ENCODE data around the gene TSPYL1.

Gene TSPYL1

GRCh38 chr6:116278481-116278829, 1.3 kb downstream of the TSPYL1 start:
- Histone ChIP-seq H3K4me1 (ENCODE audit: insufficient read depth, low read length) (peaks cover 46% of the 10 kb centered on the region), H3K9me3 (ENCODE audit: low read length) (no peaks in the 10 kb centered on the region), H3K9ac (ENCODE audit: low read length) (peak overlapping the region; percentile 83), H3K36me3 (ENCODE audit: insufficient read depth, low read length) (peaks cover 10% of the 10 kb centered on the region), H3K4me3 (ENCODE audit: low read depth in 1 of 2, low read length in 2 of 2) (peak overlapping the region; percentile 67 to 97), H3K27me3 (ENCODE audit: control insufficient read depth in 1 of 2, insufficient read depth in 2 of 2, low read length in 2 of 2) (no peaks in the 10 kb centered on the region), H3K27ac (ENCODE audit: low read depth, low read length) (peak overlapping the region; percentile 98)

DNA sequence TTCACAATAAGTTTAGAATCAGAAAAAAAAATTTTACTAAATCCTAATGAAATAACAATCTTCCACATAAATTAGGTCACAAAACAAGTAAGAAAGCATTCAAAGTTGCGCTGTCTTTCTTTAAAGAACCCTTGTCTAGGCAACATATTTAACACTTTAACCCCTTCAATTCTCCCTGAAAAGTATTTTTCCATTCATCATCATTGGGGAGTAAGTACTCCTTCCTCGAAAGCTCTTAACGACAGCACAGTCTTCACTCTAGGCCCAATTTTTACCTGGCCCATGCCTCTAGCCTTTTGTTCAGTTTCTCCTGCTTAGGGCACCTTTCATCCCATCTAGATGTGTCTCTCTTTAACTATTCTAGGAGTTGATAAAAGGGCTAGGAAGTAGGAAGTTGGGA, 2.6 kb downstream of the TSPYL1 start:
- Histone ChIP-seq H3K27me3 (ENCODE audit: control insufficient read depth in 1 of 2, insufficient read depth in 2 of 2, low read length in 2 of 2) (no peaks in the 10 kb centered on the region), H3K9me3 (ENCODE audit: low read length) (no peaks in the 10 kb centered on the region), H3K36me3 (ENCODE audit: insufficient read depth, low read length) (peaks cover 22% of the 10 kb centered on the region), H3K4me1 (ENCODE audit: insufficient read depth, low read length) (peaks cover 52% of the 10 kb centered on the region), H3K9ac (ENCODE audit: low read length) (peak overlapping the region; percentile 83), H3K27ac (ENCODE audit: low read depth, low read length) (no peak overlapping the region), H3K4me3 (ENCODE audit: low read depth in 1 of 2, low read length in 2 of 2) (peak overlapping the region; percentile 53 to 67)

- peaks cover 23% of the 10 kb centered on the region for H3K4me1 ChIP-seq (ENCODE audit: insufficient read depth, low read length)
- H3K27me3 ChIP-seq (ENCODE audit: control insufficient read depth in 1 of 2, insufficient read depth in 2 of 2, low read length in 2 of 2) = no peaks in the 10 kb centered on the region
- H3K9me3 ChIP-seq (ENCODE audit: low read length) = no peaks in the 10 kb centered on the region
- no peak overlapping the region for H3K9ac ChIP-seq (ENCODE audit: low read length)
- H3K4me3 ChIP-seq (ENCODE audit: low read depth in 1 of 2, low read length in 2 of 2) = no peak overlapping the region
- no peak overlapping the region for H3K27ac ChIP-seq (ENCODE audit: low read depth, low read length)
- peaks cover 14% of the 10 kb centered on the region for H3K36me3 ChIP-seq (ENCODE audit: insufficient read depth, low read length)
Observed at GRCh38 chr6:116271149-116271708, 8.5 kb downstream of the TSPYL1 start.

GRCh38 chr6:116268589-116269293, 11.0 kb downstream of the TSPYL1 start:
- H3K9ac ChIP-seq (ENCODE audit: low read length) = no peak overlapping the region
- no peaks in the 10 kb centered on the region for H3K27me3 ChIP-seq (ENCODE audit: control insufficient read depth in 1 of 2, insufficient read depth in 2 of 2, low read length in 2 of 2)
- H3K36me3 ChIP-seq (ENCODE audit: insufficient read depth, low read length) = peaks cover 14% of the 10 kb centered on the region
- H3K27ac ChIP-seq (ENCODE audit: low read depth, low read length) = no peak overlapping the region
- no peak overlapping the region for H3K4me3 ChIP-seq (ENCODE audit: low read depth in 1 of 2, low read length in 2 of 2)
- no peaks in the 10 kb centered on the region for H3K9me3 ChIP-seq (ENCODE audit: low read length)
- H3K4me1 ChIP-seq (ENCODE audit: insufficient read depth, low read length) = peaks cover 8% of the 10 kb centered on the region

DNA sequence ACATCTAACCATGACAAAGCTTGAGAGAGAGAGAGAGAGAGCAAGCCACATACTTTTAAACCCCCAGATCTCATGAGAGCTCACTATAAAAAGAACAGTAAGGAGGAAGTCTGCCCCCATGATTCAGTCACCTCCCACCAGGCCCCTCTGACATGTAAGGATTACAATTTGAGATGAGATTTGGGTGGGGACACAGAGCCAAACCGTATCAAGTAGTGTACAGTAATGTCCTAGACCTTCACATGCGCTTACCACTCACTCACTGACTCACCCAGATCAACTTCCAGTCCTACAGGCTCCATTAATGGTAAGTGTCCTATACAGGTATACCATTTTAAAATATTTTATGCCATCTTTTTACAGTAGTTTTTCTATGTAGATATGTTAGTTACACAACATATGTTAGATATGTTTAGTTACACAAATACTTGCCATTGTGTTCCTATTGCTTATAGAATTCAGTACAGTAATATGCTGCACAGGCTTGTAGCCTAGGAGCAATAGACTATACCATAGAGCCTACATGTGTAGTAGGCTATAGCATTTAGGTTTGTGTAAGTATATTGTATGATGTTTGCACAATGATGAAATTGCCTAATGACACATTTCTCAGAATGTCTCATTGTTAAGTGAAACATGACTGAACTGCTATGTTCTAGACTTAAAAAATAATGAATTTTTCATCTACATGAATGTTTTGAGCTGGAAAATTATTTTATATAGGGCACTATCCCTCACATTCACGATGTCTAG, 11.7 kb downstream of the TSPYL1 start:
- peaks cover 8% of the 10 kb centered on the region for H3K4me1 ChIP-seq (ENCODE audit: insufficient read depth, low read length)
- H3K27me3 ChIP-seq (ENCODE audit: control insufficient read depth in 1 of 2, insufficient read depth in 2 of 2, low read length in 2 of 2) = no peaks in the 10 kb centered on the region
- peaks cover 7% of the 10 kb centered on the region for H3K36me3 ChIP-seq (ENCODE audit: insufficient read depth, low read length)
- no peak overlapping the region for H3K27ac ChIP-seq (ENCODE audit: low read depth, low read length)
- no peak overlapping the region for H3K4me3 ChIP-seq (ENCODE audit: low read depth in 1 of 2, low read length in 2 of 2)
- H3K9ac ChIP-seq (ENCODE audit: low read length) = no peak overlapping the region
- H3K9me3 ChIP-seq (ENCODE audit: low read length) = no peaks in the 10 kb centered on the region

DNA sequence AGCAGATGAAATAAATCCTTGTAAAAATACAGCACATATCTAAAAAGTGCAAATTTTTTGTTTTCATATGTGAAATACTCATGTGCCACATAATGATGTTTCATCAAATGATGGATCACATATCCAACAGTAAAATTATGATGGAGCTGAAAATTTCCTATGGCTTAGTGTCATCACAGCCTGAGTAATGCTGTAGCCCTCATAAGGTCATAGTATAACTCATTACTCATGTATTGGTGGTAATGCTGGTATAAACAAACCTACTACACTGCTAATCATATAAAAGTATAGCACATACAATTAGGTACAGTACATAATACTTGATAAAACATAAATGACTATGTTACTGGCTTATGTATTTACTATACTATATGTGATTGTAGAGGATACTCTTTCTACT, 12.9 kb downstream of the TSPYL1 start:
- Histone ChIP-seq H3K27me3 (ENCODE audit: control insufficient read depth in 1 of 2, insufficient read depth in 2 of 2, low read length in 2 of 2) (no peaks in the 10 kb centered on the region), H3K4me3 (ENCODE audit: low read depth in 1 of 2, low read length in 2 of 2) (no peak overlapping the region), H3K27ac (ENCODE audit: low read depth, low read length) (no peak overlapping the region), H3K36me3 (ENCODE audit: insufficient read depth, low read length) (no peaks in the 10 kb centered on the region), H3K9me3 (ENCODE audit: low read length) (no peaks in the 10 kb centered on the region), H3K9ac (ENCODE audit: low read length) (no peak overlapping the region), H3K4me1 (ENCODE audit: insufficient read depth, low read length) (no peaks in the 10 kb centered on the region)

DNA sequence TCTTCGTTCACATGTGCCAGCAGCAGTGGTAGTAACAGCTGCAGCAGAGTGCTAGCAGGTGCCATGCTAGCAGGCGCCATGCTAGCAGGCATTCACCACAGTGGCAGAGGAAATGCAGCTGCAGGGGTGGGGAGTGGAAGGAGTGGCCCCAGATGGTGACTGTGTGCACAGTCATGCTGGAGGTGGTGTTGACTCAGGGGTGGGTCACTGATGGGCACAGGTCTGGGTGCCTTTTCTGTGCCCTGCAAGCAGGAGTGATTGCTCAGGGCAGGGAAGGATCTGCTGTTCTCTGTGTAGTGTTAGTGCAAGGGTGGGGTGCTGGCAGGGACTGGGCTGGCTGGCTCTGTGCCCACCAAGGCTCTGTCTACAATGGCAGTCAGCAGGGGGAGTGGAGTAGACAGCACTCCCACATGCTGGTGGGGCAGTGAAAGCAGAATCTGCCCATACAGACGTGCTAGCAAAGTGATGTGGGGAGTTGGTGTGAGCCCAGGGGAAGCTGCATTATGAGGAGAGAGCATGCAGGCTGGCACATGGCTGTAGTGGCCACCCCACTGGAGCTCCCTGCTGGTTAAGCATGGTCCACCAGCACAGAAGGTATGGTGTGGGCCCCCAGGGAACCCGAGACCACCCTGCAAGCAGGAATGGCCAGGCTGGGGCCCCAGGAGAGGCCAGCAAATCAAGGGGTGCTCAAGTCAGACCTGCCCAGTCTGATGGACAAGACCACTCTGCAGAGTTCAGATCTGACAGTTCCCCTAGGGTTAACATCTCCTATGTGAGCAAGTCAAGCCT, 14.5 kb downstream of the TSPYL1 start:
- H3K9me3 ChIP-seq (ENCODE audit: low read length) = no peaks in the 10 kb centered on the region
- H3K9ac ChIP-seq (ENCODE audit: low read length) = no peak overlapping the region
- no peaks in the 10 kb centered on the region for H3K36me3 ChIP-seq (ENCODE audit: insufficient read depth, low read length)
- H3K4me1 ChIP-seq (ENCODE audit: insufficient read depth, low read length) = no peaks in the 10 kb centered on the region
- no peak overlapping the region for H3K4me3 ChIP-seq (ENCODE audit: low read depth in 1 of 2, low read length in 2 of 2)
- H3K27me3 ChIP-seq (ENCODE audit: control insufficient read depth in 1 of 2, insufficient read depth in 2 of 2, low read length in 2 of 2) = no peaks in the 10 kb centered on the region
- H3K27ac ChIP-seq (ENCODE audit: low read depth, low read length) = no peak overlapping the region

DNA sequence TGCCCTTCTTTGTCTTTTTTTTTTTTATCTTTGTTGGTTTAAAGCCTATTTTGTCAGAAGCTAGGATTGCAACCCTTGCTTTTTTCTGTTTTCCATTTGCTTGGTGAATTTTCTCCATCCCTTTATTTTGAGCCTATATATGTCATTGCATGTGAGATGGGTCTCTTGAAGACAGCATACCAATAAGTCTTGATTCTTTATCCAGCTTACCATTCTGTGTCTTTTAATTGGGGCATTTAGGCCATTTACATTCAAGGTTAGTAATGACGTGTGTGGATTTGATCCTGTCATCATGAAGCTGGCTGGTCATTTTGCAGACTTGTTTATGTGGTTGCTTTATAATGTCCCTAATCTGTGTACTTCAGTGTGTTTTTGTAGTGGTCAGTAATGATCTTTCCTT, 16.4 kb downstream of the TSPYL1 start:
- H3K9ac ChIP-seq (ENCODE audit: low read length) = no peak overlapping the region
- no peak overlapping the region for H3K27ac ChIP-seq (ENCODE audit: low read depth, low read length)
- no peaks in the 10 kb centered on the region for H3K4me1 ChIP-seq (ENCODE audit: insufficient read depth, low read length)
- no peaks in the 10 kb centered on the region for H3K27me3 ChIP-seq (ENCODE audit: control insufficient read depth in 1 of 2, insufficient read depth in 2 of 2, low read length in 2 of 2)
- H3K36me3 ChIP-seq (ENCODE audit: insufficient read depth, low read length) = no peaks in the 10 kb centered on the region
- no peaks in the 10 kb centered on the region for H3K9me3 ChIP-seq (ENCODE audit: low read length)
- H3K4me3 ChIP-seq (ENCODE audit: low read depth in 1 of 2, low read length in 2 of 2) = no peak overlapping the region

DNA sequence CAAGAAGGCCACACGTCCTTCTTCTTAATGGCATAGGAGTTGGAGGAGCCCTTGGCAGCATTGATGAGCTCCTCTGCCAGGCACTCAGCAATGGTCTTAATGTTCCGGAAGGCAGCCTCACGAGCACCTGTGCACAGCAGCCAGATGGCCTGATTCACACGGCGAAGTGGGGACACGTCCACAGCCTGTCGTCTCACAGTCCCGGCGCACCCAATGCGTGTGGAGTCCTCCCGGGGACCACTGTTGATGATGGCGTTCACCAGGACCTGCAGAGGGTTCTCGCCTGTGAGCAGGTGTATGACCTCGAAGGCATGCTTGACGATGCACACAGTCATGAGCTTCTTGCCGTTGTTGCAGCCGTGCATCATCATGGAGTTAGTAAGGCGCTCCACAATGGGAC, 21.2 kb downstream of the TSPYL1 start:
- no peaks in the 10 kb centered on the region for H3K27me3 ChIP-seq (ENCODE audit: control insufficient read depth in 1 of 2, insufficient read depth in 2 of 2, low read length in 2 of 2)
- H3K9me3 ChIP-seq (ENCODE audit: low read length) = no peaks in the 10 kb centered on the region
- H3K27ac ChIP-seq (ENCODE audit: low read depth, low read length) = no peak overlapping the region
- no peak overlapping the region for H3K4me3 ChIP-seq (ENCODE audit: low read depth in 1 of 2, low read length in 2 of 2)
- H3K36me3 ChIP-seq (ENCODE audit: insufficient read depth, low read length) = no peaks in the 10 kb centered on the region
- no peak overlapping the region for H3K9ac ChIP-seq (ENCODE audit: low read length)
- peaks cover 10% of the 10 kb centered on the region for H3K4me1 ChIP-seq (ENCODE audit: insufficient read depth, low read length)

- H3K27ac ChIP-seq (ENCODE audit: low read depth, low read length) = no peak overlapping the region
- peaks cover 25% of the 10 kb centered on the region for H3K4me1 ChIP-seq (ENCODE audit: insufficient read depth, low read length)
- H3K9ac ChIP-seq (ENCODE audit: low read length) = no peak overlapping the region
- no peaks in the 10 kb centered on the region for H3K27me3 ChIP-seq (ENCODE audit: control insufficient read depth in 1 of 2, insufficient read depth in 2 of 2, low read length in 2 of 2)
- H3K36me3 ChIP-seq (ENCODE audit: insufficient read depth, low read length) = no peaks in the 10 kb centered on the region
- no peaks in the 10 kb centered on the region for H3K9me3 ChIP-seq (ENCODE audit: low read length)
- no peak overlapping the region for H3K4me3 ChIP-seq (ENCODE audit: low read depth in 1 of 2, low read length in 2 of 2)
Observed at GRCh38 chr6:116256694-116257093, 23.0 kb downstream of the TSPYL1 start.

- H3K27me3 ChIP-seq (ENCODE audit: control insufficient read depth in 1 of 2, insufficient read depth in 2 of 2, low read length in 2 of 2) = no peaks in the 10 kb centered on the region
- peak overlapping the region; percentile 95 for H3K27ac ChIP-seq (ENCODE audit: low read depth, low read length)
- H3K36me3 ChIP-seq (ENCODE audit: insufficient read depth, low read length) = no peaks in the 10 kb centered on the region
- no peak overlapping the region for H3K4me3 ChIP-seq (ENCODE audit: low read depth in 1 of 2, low read length in 2 of 2)
- H3K9ac ChIP-seq (ENCODE audit: low read length) = no peak overlapping the region
- H3K4me1 ChIP-seq (ENCODE audit: insufficient read depth, low read length) = peaks cover 39% of the 10 kb centered on the region
- no peaks in the 10 kb centered on the region for H3K9me3 ChIP-seq (ENCODE audit: low read length)
Observed at GRCh38 chr6:116255246-116255800, 24.4 kb downstream of the TSPYL1 start.
